ENCODE measurements around the gene DCST2. TPM values are rescaled to one million over a fixed set of nuclear protein-coding genes. Genes with fewer than 3 reads are reported as not detected.

DCST2 gene
- total and polyA plus RNA-seq, 10 of the 15 experiments (the other 5 are each of a cell fraction or from before 2014, with no cell fraction given) = 0.33 to 0.41 (median 0.36) TPM; not detected in 7

DNA sequence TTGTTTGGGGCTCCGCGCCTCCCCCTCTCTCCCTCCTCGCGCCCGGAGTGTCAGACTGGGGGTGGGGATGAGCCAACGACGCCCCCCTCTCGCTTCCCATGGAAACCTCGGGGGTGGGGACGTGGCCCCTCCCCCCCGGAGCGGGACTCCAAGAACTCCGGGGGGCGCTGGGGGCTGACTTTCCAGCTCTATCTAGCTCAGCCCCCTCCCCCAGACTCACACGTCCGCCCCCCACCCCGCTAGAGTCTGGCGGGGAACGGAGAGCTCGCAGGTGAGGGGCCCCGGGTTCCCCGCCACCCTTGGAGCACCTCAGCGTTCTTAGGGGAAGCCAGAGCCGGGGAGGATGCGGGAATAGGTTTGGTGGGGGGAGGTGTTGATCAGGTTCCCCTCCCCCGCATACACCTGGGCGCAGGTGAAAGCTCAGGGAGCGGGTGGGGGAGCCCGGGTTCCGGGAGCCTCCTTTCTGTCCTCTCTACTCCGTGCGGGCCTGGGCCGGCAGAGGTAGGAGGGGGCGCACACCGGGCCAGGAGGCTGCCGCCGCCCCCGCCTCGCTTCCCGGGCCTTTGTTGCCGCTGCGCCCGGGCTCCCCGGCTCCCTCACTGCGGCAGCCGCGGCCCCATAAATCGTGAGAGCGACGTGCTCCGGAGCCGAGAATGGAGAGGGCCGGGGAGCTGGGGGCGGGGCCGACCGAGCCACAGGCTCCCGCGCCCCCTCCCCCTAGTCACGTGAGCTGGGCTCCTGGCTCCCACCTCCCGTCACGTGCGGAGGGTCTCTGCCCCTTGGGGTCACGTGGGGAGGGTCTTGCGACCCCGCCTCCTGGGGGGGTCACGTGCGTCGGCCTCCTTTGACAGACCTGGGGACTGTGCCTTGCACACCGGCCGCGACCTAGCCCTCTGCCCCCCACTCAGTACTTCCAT is 47.0 kb upstream of the DCST2 start:
- Histone ChIP-seq H4K20me1 (ENCODE audit: control insufficient read depth, insufficient read depth) (no peaks in the 10 kb centered on the region), H3K4me2 (ENCODE audit: control insufficient read depth, insufficient read depth) (peak overlapping the region; percentile 12; the same call in 1 of the 2 replicates), H3K27me3 (replicated peaks in 1 of 2; ENCODE audit: control insufficient read depth in 2 of 2, insufficient read depth in 2 of 2, low read length in 1 of 2) (peaks cover 23 to 26% of the 10 kb centered on the region in 2 experiments), H3K4me1 (ENCODE audit: control insufficient read depth, insufficient read depth, low read length) (peaks cover 35% of the 10 kb centered on the region), H2AFZ (ENCODE audit: control insufficient read depth, low read depth, low read length) (no peak overlapping the region), H3K27ac (ENCODE audit: control insufficient read depth, insufficient read depth) (no peak overlapping the region), H3K79me2 (ENCODE audit: control insufficient read depth, insufficient read depth, low read length) (no peaks in the 10 kb centered on the region), H3K9me3 (replicated peaks; ENCODE audit: control insufficient read depth, insufficient read depth, low read length) (no peaks in the 10 kb centered on the region), H3K36me3 (ENCODE audit: control insufficient read depth in 2 of 2, insufficient read depth in 2 of 2, low read length in 1 of 2) (no peaks in the 10 kb centered on the region), H3K9ac (ENCODE audit: control insufficient read depth, insufficient read depth, low read length) (no peak overlapping the region), H3K4me3 (no peak overlapping the region; the same call in 1 of the 2 replicates)
- in situ Hi-C loops (cut with MboI) = no loop called here
- ChIA-PET CTCF (interaction anchor here (1.0 to 4.4 kb wide), 6 partner anchors 9 to 92 kb away, joined by 3 to 27 read pairs (median 4); partner anchors contain the start of genes ADAM15, EFNA4 and KRTCAP2), POLR2A (interaction anchor here (1.5 kb wide), 1 partner anchor 16 kb away, joined by 4 read pairs; no protein-coding TSS in a partner anchor), RAD21 (ENCODE audit: unreplicated experiment) (interaction anchor here (1.6 kb wide), 1 partner anchor 16 kb away, joined by 6 read pairs; no protein-coding TSS in a partner anchor), SMC1A (ENCODE audit: uncharacterized antibody, unreplicated experiment) (interaction anchor here (0.9 to 1.7 kb wide), 3 partner anchors 17 to 26 kb away, joined by 4 to 8 read pairs (median 4); partner anchors contain the start of gene EFNA4)
- ATAC-seq = no peak
- 2% methylated on average over 59 of the region's 71 CpGs for WGBS (ENCODE audit: insufficient coverage, insufficient replicate concordance, low lambda C conversion rate, missing lambda C conversion rate)
- FAIRE-seq = no peak
- no TSS peak for BruUV-seq (replicated peaks)
- intact Hi-C loops (cut with micrococcal nuclease; ENCODE audit: unreplicated experiment) = loop anchor here (10.0 kb wide), 1 partner anchor 596 kb away; no protein-coding TSS in a partner anchor
- no peak for DNase-seq (ENCODE audit: low read depth, low spot score)
- no peak for TF ChIP-seq POLR2AphosphoS5 (IDR thresholded peaks at IDR 0.05; ENCODE audit: low read length)
- TF ChIP-seq BHLHE40 (IDR thresholded peaks at IDR 0.05; ENCODE audit: borderline replicate concordance in 1 of 2, low read depth in 2 of 2, low read length in 1 of 2) = peak; percentile 94 to 99
- no peak for TF ChIP-seq KDM1A (IDR thresholded peaks at IDR 0.05; ENCODE audit: borderline replicate concordance)
- TF ChIP-seq EP300 (IDR thresholded peaks at IDR 0.05; ENCODE audit: borderline replicate concordance in 1 of 2, control insufficient read depth in 1 of 2, low read depth in 2 of 2, low read length in 2 of 2) = no peak
- TF ChIP-seq SMAD5 (IDR thresholded peaks at IDR 0.05; ENCODE audit: low read depth) = no peak
- peak; percentile 34 for TF ChIP-seq MEF2B (IDR thresholded peaks at IDR 0.05; ENCODE audit: partially characterized antibody, poor library complexity, severe bottlenecking)
- TF ChIP-seq NR2F1 (conservative IDR thresholded peaks at IDR 0.05) = 0 out of 2 replicates have a peak, but pooled peaks have one; percentile 33
- TF ChIP-seq, protein P1, sequence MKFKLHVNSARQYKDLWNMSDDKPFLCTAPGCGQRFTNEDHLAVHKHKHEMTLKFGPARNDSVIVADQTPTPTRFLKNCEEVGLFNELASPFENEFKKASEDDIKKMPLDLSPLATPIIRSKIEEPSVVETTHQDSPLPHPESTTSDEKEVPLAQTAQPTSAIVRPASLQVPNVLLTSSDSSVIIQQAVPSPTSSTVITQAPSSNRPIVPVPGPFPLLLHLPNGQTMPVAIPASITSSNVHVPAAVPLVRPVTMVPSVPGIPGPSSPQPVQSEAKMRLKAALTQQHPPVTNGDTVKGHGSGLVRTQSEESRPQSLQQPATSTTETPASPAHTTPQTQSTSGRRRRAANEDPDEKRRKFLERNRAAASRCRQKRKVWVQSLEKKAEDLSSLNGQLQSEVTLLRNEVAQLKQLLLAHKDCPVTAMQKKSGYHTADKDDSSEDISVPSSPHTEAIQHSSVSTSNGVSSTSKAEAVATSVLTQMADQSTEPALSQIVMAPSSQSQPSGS (IDR thresholded peaks at IDR 0.05; ENCODE audit: low read length) = no peak
- 0 out of 2 replicates have a peak, but pooled peaks have one; percentile 53 for TF ChIP-seq GATAD2B (conservative IDR thresholded peaks at IDR 0.05; ENCODE audit: low read depth)
- TF ChIP-seq TARDBP (IDR thresholded peaks at IDR 0.05; ENCODE audit: borderline replicate concordance) = no peak
- no peak for TF ChIP-seq SREBF1 (IDR thresholded peaks at IDR 0.05; ENCODE audit: low read length)
- TF ChIP-seq YBX1 (IDR thresholded peaks at IDR 0.05) = no peak
- no peak for TF ChIP-seq ZNF274 (IDR thresholded peaks at IDR 0.05; ENCODE audit: insufficient read depth, insufficient read length)
- TF ChIP-seq, protein P2, sequence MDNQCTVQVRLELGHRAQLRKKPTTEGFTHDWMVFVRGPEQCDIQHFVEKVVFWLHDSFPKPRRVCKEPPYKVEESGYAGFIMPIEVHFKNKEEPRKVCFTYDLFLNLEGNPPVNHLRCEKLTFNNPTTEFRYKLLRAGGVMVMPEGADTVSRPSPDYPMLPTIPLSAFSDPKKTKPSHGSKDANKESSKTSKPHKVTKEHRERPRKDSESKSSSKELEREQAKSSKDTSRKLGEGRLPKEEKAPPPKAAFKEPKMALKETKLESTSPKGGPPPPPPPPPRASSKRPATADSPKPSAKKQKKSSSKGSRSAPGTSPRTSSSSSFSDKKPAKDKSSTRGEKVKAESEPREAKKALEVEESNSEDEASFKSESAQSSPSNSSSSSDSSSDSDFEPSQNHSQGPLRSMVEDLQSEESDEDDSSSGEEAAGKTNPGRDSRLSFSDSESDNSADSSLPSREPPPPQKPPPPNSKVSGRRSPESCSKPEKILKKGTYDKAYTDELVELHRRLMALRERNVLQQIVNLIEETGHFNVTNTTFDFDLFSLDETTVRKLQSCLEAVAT (IDR thresholded peaks at IDR 0.05) = no peak
- TF ChIP-seq TAF1 (IDR thresholded peaks at IDR 0.05; ENCODE audit: borderline replicate concordance, low read depth, low read length) = no peak
- TF ChIP-seq, protein P3, sequence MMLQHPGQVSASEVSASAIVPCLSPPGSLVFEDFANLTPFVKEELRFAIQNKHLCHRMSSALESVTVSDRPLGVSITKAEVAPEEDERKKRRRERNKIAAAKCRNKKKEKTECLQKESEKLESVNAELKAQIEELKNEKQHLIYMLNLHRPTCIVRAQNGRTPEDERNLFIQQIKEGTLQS (IDR thresholded peaks at IDR 0.05; ENCODE audit: borderline replicate concordance, extremely low read depth, low read depth, low read length) = peak; percentile 75; the same call in 1 of the 2 replicates
- TF ChIP-seq PML (IDR thresholded peaks at IDR 0.05; ENCODE audit: low read length) = no peak
- peak in 1 of 2 experiments; percentile 26; a peak in 1 of 3 replicates for TF ChIP-seq EGR1 (IDR thresholded peaks at IDR 0.05; ENCODE audit: borderline replicate concordance in 1 of 2, low read depth in 2 of 2, low read length in 2 of 2)
